ENCODE measurements around the gene ICOS. TPM values are rescaled to one million over a fixed set of nuclear protein-coding genes. Genes with fewer than 3 reads are reported as not detected.

ICOS gene
- total and polyA plus RNA-seq, 2 of the 4 experiments (the other 2 are of a cell fraction): not detected

DNA sequence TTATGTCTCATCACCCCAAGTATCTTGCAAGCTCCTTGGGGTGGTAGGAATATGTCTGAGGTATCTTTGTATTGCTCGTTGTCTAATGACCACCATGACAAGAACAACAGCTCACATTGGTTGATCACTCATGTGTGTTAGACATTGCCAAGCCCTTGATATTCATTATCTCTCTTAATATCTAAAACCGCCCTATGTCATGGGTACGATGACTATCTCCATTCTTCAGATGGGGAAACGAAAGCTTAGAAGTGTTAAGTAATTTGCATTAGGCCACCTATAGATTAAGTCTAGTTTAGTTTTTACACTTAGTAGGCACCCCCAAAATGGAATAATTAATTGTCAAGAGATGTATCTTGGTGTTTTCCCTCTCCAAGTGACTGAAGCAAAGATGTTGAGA lies 57.0 kb downstream of the ICOS start:
- DNase-seq (no peak), ATAC-seq (ENCODE audit: low read depth) (no peak)
- Histone ChIP-seq H2BK15ac (ENCODE audit: low read depth, low read length) (no peak overlapping the region), H3K4ac (ENCODE audit: low read depth, low read length) (no peak overlapping the region), H3K36me3 (ENCODE audit: control insufficient read depth, insufficient read depth, low read length) (no peaks in the 10 kb centered on the region), H3K18ac (ENCODE audit: low read depth, low read length) (no peak overlapping the region), H3K27ac (ENCODE audit: insufficient read depth, low read length) (no peak overlapping the region), H3K14ac (replicated peaks; ENCODE audit: low read depth, low read length) (no peak overlapping the region), H4K5ac (ENCODE audit: low read depth, low read length) (no peak overlapping the region), H4K20me1 (ENCODE audit: insufficient read depth, low read length) (no peaks in the 10 kb centered on the region), H2BK120ac (ENCODE audit: low read depth, low read length) (no peak overlapping the region), H2AK5ac (ENCODE audit: low read depth, low read length) (no peak overlapping the region), H4K91ac (ENCODE audit: insufficient read depth, low read depth, low read length) (no peak overlapping the region), H3K56ac (ENCODE audit: extremely low read depth, insufficient read depth, low read length) (no peak overlapping the region), H4K8ac (ENCODE audit: low read depth in 2 of 2, low read length in 2 of 2) (no peak overlapping the region), H2AFZ (replicated peaks; ENCODE audit: low read length, poor library complexity) (no peak overlapping the region), H3K4me1 (ENCODE audit: control insufficient read depth, insufficient read depth, low read length) (no peaks in the 10 kb centered on the region), H2AK9ac (replicated peaks; ENCODE audit: low read depth, low read length, poor library complexity) (no peak overlapping the region), H2BK20ac (ENCODE audit: low read depth, low read length) (no peak overlapping the region), H3K9ac (ENCODE audit: low read depth, low read length) (no peak overlapping the region), H3K4me2 (ENCODE audit: low read depth, low read length) (no peak overlapping the region), H3K9me3 (ENCODE audit: control insufficient read depth, insufficient read depth, low read length) (no peaks in the 10 kb centered on the region), H3K9me1 (ENCODE audit: insufficient read depth, low read length) (no peaks in the 10 kb centered on the region), H2BK5ac (ENCODE audit: low read depth, low read length, poor library complexity, severe bottlenecking) (no peak overlapping the region), H3K27me3 (ENCODE audit: control insufficient read depth, insufficient read depth, low read length) (peaks cover 1% of the 10 kb centered on the region; the same call in 1 of the 2 replicates), H3K23ac (ENCODE audit: low read depth, low read length) (no peak overlapping the region), H3K4me3 (ENCODE audit: insufficient read depth, low read depth, low read length) (no peak overlapping the region), H3K79me1 (ENCODE audit: low read depth in 1 of 2, low read length in 2 of 2) (no peaks in the 10 kb centered on the region)
- intact Hi-C loops (cut with micrococcal nuclease) (no loop called here), in situ Hi-C loops (cut with MboI; ENCODE audit: low sequenced_read_pairs) (no loop called here), dilution Hi-C loops (cut with HindIII; ENCODE audit: low sequenced_read_pairs, unreplicated experiment) (no loop called here)
- TF ChIP-seq MAFK (IDR thresholded peaks at IDR 0.05; ENCODE audit: low read depth, low read length): no peak
- TF ChIP-seq MAZ (IDR thresholded peaks at IDR 0.05; ENCODE audit: borderline replicate concordance, low read depth, low read length): no peak
- no peak for TF ChIP-seq FOS (IDR thresholded peaks at IDR 0.05; ENCODE audit: low read depth, low read length)
- no peak for TF ChIP-seq CEBPB (IDR thresholded peaks at IDR 0.05; ENCODE audit: low read depth, low read length)
- no peak for TF ChIP-seq RAD21 (IDR thresholded peaks at IDR 0.05; ENCODE audit: low read length)
- TF ChIP-seq RCOR1 (IDR thresholded peaks at IDR 0.05; ENCODE audit: insufficient replicate concordance, low read length): no peak
- no peak for TF ChIP-seq NFE2L2 (IDR thresholded peaks at IDR 0.05; ENCODE audit: low read depth, low read length)
- no peak for TF ChIP-seq SMC3 (IDR thresholded peaks at IDR 0.05; ENCODE audit: low read depth, low read length)
- TF ChIP-seq, protein P1, sequence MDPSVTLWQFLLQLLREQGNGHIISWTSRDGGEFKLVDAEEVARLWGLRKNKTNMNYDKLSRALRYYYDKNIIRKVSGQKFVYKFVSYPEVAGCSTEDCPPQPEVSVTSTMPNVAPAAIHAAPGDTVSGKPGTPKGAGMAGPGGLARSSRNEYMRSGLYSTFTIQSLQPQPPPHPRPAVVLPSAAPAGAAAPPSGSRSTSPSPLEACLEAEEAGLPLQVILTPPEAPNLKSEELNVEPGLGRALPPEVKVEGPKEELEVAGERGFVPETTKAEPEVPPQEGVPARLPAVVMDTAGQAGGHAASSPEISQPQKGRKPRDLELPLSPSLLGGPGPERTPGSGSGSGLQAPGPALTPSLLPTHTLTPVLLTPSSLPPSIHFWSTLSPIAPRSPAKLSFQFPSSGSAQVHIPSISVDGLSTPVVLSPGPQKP (IDR thresholded peaks at IDR 0.05; ENCODE audit: borderline replicate concordance, low read depth, low read length): no peak
- TF ChIP-seq MXI1 (IDR thresholded peaks at IDR 0.05; ENCODE audit: borderline replicate concordance, low read depth, low read length): no peak
- TF ChIP-seq POLR2A (IDR thresholded peaks at IDR 0.05; ENCODE audit: low read depth, low read length): no peak
- TF ChIP-seq, protein P2, sequence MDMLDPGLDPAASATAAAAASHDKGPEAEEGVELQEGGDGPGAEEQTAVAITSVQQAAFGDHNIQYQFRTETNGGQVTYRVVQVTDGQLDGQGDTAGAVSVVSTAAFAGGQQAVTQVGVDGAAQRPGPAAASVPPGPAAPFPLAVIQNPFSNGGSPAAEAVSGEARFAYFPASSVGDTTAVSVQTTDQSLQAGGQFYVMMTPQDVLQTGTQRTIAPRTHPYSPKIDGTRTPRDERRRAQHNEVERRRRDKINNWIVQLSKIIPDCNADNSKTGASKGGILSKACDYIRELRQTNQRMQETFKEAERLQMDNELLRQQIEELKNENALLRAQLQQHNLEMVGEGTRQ (IDR thresholded peaks at IDR 0.05; ENCODE audit: low read depth, low read length): no peak
- TF ChIP-seq, protein P3, sequence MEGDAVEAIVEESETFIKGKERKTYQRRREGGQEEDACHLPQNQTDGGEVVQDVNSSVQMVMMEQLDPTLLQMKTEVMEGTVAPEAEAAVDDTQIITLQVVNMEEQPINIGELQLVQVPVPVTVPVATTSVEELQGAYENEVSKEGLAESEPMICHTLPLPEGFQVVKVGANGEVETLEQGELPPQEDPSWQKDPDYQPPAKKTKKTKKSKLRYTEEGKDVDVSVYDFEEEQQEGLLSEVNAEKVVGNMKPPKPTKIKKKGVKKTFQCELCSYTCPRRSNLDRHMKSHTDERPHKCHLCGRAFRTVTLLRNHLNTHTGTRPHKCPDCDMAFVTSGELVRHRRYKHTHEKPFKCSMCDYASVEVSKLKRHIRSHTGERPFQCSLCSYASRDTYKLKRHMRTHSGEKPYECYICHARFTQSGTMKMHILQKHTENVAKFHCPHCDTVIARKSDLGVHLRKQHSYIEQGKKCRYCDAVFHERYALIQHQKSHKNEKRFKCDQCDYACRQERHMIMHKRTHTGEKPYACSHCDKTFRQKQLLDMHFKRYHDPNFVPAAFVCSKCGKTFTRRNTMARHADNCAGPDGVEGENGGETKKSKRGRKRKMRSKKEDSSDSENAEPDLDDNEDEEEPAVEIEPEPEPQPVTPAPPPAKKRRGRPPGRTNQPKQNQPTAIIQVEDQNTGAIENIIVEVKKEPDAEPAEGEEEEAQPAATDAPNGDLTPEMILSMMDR (conservative IDR thresholded peaks at IDR 0.05; ENCODE audit: low read depth, low read length): no peak
- no peak for TF ChIP-seq CHD1 (IDR thresholded peaks at IDR 0.05; ENCODE audit: low read depth, low read length)
- TF ChIP-seq RFX5 (IDR thresholded peaks at IDR 0.05; ENCODE audit: low read depth, low read length): no peak
- no peak for TF ChIP-seq BHLHE40 (IDR thresholded peaks at IDR 0.05; ENCODE audit: low read depth, low read length)
- WGBS, 2 experiments (ENCODE audit: extremely low coverage in 2 of 2, insufficient read length in 1 of 2): no CpG with 5 or more reads among the region's 4 CpGs
- ChIA-PET CTCF (no interaction called here), POLR2A (ENCODE audit: unreplicated experiment) (no interaction called here)
- BruUV-seq (replicated peaks): no TSS peak

Measured in IMR-90 (cell line).